IPS-NIHi7 (cell line): ENCODE measurements around the gene SERTAD1.
"Not testable (repeated sequence)": the region's sequence is repeated elsewhere in the genome, so short reads cannot be mapped to it uniquely, and the experiment has no call there.

Experiments
- DNase-seq: peaks from one replicate; pipeline ENCODE4 v3.0.0; 2012; ENCODE audit warnings: mixed read lengths; ENCODE audit errors: extremely low spot score

Gene SERTAD1

GRCh38 chr19:40422748-40423566 is 2.8 kb downstream of the SERTAD1 start:
- no peak for DNase-seq

DNA sequence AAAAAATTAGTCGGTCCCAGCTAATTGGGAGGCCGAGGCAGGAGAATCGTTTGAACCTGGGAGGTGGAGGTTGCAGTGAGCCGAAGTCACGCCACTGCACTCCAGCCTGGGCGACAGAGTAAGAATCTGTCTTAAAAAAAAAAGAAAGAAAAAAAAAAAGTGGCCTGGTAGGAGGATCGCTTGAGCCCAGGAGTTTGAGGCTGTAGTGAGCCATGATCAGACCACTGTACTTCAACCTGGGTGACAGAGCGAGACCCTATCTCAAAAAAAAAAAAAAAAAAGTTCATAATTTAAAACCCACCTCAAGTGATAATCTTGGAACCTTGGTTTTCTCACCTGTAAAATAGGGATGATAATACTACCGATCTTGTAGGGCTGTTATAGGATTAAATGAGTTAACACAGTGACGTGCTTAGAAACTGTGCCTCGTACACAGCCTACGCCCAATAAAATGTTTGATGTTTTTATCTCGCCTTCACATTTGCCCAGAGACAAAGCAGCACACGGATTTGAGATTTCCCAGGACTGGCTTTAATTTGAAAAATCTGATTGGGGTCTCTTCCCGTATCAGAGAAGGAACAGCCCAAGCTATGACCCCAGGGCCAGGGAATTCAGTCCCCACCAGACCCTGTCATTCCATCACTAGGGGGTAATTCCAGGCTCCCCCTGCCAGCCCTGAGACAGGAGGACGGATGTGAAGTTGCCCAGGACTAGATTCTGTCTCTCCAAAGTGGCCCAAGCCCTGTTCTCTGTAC is 3.6 kb downstream of the SERTAD1 start:
- DNase-seq, result no peak

GRCh38 chr19:40420766-40421765 is 4.7 kb downstream of the SERTAD1 start:
- DNase-seq, result peak; percentile 88

DNA sequence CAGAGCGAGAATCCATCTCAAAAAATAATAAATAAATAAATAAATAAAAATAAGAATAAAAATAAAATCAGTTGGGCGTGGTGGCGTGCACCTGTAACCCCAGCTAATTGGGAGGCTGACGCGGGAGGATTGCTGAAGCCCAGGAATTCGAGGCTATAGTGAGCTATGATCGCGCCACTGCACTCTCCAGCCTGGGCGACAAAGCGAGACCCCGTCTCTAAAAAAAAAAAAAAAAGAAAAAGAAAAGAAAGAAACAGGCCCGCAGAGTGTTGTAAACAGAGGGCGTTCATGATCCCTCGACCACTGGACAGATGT is 5.4 kb downstream of the SERTAD1 start:
- no peak for DNase-seq

DNA sequence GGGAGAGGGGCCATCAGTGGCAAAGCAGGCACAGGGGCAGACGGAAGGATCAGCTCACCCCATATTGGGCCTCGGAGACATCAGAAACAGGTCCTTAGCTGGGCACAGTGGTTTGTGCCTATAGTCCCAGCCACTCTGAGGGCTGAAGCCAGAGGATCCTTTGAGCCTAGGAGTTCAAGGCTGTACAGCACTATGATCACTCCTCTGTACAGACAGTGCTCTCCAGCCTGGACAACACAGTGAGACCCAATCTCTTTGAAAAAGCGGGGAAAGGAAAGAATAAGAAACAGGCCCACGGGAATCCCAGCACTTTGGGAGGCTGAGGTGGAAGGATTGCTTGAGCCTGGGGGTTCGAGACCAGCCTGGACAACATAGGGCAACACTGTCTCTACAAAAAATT is 6.0 kb downstream of the SERTAD1 start:
- no peak for DNase-seq

DNA sequence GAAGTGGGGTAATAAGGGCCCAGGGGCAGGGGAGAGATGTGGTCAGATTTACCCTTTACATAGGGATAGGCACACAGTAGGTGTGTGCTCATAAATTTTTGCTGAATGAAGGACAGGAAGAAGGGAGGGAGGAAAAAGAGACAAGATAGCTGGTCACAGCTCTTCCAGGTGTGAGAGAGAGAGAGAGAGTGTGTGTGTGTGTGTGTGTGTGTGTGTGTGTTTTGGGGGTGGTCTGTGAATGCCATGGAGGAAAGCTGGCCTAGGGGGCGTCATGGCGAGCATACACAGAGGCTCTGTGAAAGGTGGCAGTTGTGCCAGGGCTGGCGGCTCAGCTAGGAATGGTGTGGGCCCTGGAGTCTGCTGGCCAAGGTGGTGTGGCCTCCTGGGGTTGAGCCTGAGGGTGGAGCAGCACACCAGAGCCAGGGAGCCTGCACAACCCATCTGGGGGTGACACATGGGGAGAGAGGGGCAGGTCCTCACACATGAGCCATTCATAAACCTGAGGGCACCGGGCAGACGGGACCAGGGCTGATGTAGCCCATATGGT is 6.7 kb downstream of the SERTAD1 start:
- DNase-seq, result no peak

DNA sequence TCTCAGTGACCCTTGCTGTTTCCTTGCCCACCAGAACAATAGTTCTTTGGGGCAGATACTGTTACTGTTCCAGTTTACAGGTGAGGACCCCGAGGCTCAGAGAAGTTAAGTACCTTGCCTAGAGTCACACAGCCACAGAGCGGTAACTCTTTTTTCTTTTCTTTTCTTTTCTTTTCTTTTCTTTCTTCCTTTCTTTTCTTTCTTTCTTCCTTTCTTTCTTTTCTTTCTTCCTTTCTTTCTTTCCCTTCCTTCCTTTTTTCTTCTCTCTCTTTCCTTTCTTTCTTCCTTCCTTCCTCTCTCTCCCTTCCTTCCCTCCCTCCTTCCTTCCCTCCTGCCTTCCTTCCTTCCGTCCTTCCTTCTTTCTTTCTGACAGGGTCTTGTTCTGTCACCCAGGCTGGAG is 7.8 kb downstream of the SERTAD1 start:
- DNase-seq, result no peak

GRCh38 chr19:40417643-40417981 is 8.2 kb downstream of the SERTAD1 start:
- no peak for DNase-seq

- no peak for DNase-seq
Measured at GRCh38 chr19:40416918-40417642, 8.7 kb downstream of the SERTAD1 start.

DNA sequence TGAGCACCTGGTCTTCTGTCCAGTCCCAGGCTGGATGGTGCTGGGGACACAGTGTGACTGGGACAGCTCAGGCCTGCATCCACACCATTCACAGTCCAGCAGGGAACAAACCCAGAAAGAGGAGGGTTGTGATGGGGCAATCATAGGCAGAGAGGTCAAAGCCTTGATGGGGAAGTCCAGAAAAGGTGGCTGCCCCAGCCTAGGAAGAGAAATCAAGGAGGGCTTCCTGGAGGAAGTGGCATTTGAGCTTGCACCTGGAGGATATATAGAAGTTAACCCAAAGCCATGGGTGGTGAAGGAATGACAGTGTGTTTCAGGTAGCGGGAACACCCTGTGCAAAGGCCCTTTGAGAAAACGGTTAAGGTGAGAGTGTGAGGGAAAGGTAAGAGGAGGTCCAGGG is 10.0 kb downstream of the SERTAD1 start:
- DNase-seq, result no peak

DNA sequence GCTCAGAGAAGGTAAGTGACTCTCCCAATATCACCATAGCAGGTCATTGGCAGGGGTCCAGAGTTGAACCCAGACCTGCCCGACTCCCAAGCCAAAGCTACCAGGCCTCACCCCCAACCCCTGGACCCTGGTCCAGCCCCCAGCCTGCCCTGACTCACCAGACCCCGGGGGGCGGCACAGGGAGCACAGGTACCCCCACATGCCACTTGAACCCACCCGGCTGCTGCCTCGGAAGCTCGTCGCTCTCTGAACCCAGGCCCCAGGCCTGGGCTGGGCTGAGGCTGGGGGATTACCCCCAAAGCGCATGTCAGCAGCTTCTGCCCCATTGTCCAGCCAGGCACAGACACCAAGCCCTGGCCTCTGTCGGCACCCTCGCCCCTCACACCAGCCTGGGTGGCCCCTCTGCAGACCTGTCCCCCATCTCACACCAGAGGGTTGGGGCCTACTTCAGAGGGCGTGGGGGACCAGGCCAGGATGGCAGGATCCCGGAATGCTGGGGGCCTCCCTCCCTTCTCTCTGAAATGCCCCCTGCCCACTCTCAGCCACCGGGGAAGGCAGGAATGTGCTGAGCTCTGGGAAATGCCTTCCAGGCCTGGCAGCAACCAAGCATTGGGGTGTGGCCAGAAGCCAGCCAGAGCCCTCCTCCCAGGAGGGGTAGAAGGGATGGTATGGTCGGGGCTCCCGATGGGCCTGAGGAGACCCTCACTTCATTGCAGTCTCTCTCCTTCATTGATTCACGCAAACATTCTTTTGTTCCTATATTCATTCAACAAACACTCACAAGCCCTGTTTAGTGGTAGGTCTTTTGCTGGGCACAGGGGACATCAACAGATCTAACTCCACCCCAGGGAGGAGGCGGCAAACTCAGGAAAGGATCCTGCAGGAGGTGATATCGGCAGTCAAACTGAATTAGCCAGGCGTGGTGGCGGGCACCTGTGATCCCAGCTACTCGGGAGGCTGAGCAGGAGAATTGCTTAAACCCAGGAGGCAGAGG is 11.0 kb downstream of the SERTAD1 start:
- DNase-seq, result no peak

- DNase-seq, result peak; percentile 87
Measured at GRCh38 chr19:40413291-40413845, 12.4 kb downstream of the SERTAD1 start, which contains the start of gene PRX. PRX (minus strand) TSS chr19:40413378; CDS start chr19:40407932, 5,446 bp downstream.

DNA sequence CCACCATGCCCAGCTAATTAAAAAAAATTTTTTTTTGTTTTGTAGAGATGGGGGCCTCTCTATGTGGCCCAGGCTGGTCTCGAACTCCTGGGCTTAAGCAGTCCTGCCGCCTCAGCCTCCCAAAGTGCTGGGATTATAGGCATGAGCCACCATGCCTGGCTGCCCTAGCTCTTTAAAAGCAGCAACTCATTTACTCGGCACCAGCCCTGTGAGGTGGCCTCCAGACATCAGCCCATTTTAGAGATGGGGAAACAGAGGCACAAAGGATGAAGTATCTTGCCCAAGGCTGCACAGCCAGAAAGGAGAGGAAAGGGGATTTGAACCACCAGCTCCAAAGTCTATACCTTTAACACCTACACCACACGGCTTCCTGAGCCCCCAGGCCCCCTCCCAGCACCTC is 12.9 kb downstream of the SERTAD1 start:
- DNase-seq, result no peak

DNA sequence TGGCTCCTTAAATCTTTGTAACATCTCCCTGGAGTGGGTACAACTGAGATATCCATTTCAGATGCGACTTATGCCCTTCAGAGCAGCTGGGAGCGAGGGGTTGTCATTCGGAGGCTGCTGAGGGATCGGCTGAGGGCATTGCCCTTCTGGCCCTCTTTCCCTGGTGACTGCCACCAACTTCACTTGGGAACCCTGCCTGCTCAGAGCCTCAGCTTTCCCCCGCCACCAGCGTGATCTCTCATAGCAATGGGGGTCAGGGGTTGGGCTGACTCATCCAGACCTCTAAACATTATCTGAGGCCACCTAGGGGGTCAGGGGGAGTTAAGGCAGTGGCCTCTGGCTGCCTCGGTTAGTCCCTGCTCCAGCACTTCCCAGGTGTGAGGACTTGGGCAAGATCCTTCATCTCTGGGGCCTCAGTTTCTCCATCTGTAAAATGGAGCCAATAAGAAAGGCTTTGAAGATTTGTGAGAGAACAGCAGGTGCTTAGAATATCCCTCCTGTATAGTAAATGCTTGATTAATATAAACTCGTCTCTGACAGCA is 13.8 kb downstream of the SERTAD1 start:
- DNase-seq, result no peak

DNA sequence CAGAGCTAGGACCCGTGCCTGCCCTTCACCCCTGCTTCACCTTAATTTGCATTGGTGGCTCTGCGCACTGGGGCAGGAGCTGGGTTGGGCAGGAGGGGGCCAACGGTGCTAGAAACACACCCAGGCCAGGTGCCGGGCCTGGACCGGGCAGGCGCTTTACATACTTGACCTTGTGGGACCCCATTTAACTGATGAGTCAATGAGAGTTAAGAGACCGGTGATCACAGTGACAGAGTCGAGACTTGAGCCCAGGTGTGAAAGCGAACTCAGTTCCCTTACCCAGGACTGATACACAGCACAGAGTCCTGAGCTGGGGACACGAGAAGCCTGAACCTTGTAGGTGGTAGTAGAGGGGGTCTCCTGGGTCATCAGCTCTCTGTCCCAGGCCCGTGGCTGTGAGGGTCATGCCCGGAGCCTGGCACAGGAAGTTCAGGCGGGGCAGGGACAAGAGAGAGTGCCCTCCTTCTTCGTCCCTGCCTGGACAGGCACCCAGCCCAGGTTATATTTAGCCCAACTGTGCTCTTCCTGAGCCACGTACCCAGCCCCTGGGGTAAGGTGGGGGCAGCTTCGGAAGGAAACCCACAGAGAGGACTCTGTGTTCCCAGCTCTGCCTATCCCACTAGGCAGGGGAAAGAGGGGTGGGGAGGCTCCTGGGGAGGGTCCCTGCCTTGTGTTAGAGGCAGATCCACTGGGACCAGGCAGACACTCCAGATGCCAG is 14.5 kb downstream of the SERTAD1 start:
- no peak for DNase-seq

- no peak for DNase-seq
Measured at GRCh38 chr19:40410030-40410389, 15.8 kb downstream of the SERTAD1 start.

DNA sequence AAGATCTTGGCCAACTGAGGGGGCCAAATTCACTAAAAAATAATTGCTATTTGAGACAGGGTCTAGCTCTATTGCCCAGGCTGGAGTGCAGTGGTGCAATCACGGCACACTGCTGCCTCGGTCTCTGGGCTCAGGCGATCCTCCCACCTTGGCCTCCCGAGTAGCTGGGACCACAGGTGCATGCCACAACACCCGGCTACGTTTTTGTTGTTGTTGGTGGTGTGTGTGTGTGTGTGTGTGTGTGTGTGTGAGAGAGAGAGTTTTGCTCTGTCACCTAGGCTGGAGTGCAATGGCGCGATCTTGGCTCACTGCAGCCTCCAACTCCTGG is 17.2 kb downstream of the SERTAD1 start:
- DNase-seq, result not testable (repeated sequence)

DNA sequence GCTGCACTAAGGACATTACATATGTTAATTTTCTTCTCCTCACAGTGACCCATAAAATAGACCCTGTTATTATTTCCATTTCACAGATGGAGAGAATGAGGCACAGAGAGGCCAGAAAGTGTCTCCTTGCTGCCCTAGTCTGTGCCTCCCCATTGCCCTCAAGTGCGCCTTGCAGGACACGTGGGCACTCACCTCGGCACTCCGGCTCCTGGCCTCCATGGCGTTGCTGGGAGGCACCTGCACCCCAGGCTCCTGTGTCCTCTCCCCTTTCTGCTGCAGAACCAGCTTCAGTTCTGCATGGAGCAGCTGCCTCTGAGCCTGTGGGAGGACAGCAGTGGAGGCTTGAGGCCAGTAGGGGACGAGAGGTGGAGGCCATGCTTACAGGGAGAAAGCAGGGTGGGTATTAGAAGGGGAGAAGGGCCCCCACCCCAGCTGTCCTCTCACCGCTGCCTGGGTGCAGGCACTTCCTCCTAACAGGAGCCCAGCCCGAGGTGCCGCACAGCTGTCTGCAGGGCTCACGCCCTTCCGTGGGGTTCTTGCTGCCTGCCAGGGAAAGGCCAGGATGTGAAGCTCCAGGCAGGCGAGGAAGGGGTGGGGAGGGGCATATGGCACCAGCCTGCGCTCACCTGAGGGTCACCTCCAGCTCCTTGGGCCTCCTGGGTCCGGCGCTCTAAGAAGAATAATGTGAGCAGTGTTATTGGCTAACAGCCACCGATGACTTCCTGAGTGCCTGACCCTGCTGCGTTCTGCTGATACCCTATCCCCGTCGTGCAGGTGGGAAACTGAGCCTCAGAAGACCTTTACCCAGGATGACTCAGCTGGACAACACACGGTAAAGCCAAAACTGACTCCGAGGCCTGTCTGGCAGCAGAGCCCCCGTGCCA is 17.8 kb downstream of the SERTAD1 start:
- peak; percentile 6 for DNase-seq
